Uterus (tissue), 4 donors: ENCODE results near the gene PRB3. TPM values are rescaled to one million over a fixed set of nuclear protein-coding genes. Genes with fewer than 3 reads are reported as not detected.

Experiments
- DNase-seq, 2 donors: peaks; one replicate each; pipeline ENCODE4 v3.0.0-alpha.2; 2019 to 2020
- H3K27ac ChIP-seq, 2 donors: fragments of 200-600 bp; sonication (generic); 1 replicate in 1 of 2; 2 replicates in 1 of 2; pipeline ENCODE4 v1.5.1; 2016 to 2018
- H3K27me3 ChIP-seq, 2 donors: fragments of 200-600 bp; sonication (generic); one replicate each; pipeline ENCODE4 v1.5.1; 2018 to 2019; ENCODE audit warnings: control low read depth in 1 of 2
- H3K36me3 ChIP-seq, 2 donors: fragments of 200-600 bp; sonication (generic); one replicate each; pipeline ENCODE4 v1.5.1; 2019; ENCODE audit warnings: control low read depth in 1 of 2
- H3K4me1 ChIP-seq, 2 donors: fragments of 200-600 bp; sonication (generic); one replicate each; pipeline ENCODE4 v1.5.1; 2018 to 2019; ENCODE audit warnings: control low read depth in 1 of 2
- H3K4me3 ChIP-seq, 2 donors: fragments of 200-600 bp; sonication (generic); 1 replicate in 1 of 2; 2 replicates in 1 of 2; pipeline ENCODE4 v1.5.1; 2018 to 2019; ENCODE audit warnings: mild to moderate bottlenecking in 1 of 2
- H3K9me3 ChIP-seq, 2 donors: fragments of 200-600 bp; sonication (generic); one replicate each; pipeline ENCODE4 v1.5.1; 2019; ENCODE audit warnings: control low read depth in 1 of 2
- POLR2A ChIP-seq, 2 donors: fragments of 450-650 bp; IDR thresholded peaks; one replicate each; pipeline ENCODE4 v1.6.1; 2016; ENCODE audit warnings: antibody characterized with exemption in 2 of 2, mild to moderate bottlenecking in 1 of 2, moderate library complexity in 1 of 2
- intact Hi-C: fragments of 100-400 bp; cut with DNase I; formaldehyde crosslinking; loops from one replicate; pipeline ENCODE4 v1.15.1; 2023; ENCODE audit warnings: low total_unique reads
- total RNA-seq, 4 donors: library from RNA; depleted of rRNA in 3 of 4; stranded (reverse); fragments of >200 nt in 3 of 4; gene quantifications; one replicate each; pipeline versions ENCODE4 v1.1.0 to v1.2.4, GENCODE V29; 2014 to 2023
- TF ChIP-seq, protein P1 (sequence below), 4 experiments: fragments of 200-600 bp in 2 of 4; fragments of 450-650 bp in 2 of 4; sonication (generic) in 2 of 4; IDR thresholded peaks; one replicate each; pipeline ENCODE4 v1.5.1; 2016 to 2019; ENCODE audit warnings: antibody characterized with exemption in 4 of 4, mild to moderate bottlenecking in 2 of 4, moderate library complexity in 1 of 4
- donor health status: DM: yes; HTN: yes; CAD: no.

PRB3 gene
- total RNA-seq, 4 donors from 2014 or later: not detected

GRCh38 chr12:11246489-11246888, 23.0 kb downstream of the PRB3 start:
- H3K4me1 ChIP-seq: no peaks in the 10 kb centered on the region
- H3K4me3 ChIP-seq: no peak overlapping the region
- intact Hi-C loops: no loop called here
- TF ChIP-seq, protein P1, sequence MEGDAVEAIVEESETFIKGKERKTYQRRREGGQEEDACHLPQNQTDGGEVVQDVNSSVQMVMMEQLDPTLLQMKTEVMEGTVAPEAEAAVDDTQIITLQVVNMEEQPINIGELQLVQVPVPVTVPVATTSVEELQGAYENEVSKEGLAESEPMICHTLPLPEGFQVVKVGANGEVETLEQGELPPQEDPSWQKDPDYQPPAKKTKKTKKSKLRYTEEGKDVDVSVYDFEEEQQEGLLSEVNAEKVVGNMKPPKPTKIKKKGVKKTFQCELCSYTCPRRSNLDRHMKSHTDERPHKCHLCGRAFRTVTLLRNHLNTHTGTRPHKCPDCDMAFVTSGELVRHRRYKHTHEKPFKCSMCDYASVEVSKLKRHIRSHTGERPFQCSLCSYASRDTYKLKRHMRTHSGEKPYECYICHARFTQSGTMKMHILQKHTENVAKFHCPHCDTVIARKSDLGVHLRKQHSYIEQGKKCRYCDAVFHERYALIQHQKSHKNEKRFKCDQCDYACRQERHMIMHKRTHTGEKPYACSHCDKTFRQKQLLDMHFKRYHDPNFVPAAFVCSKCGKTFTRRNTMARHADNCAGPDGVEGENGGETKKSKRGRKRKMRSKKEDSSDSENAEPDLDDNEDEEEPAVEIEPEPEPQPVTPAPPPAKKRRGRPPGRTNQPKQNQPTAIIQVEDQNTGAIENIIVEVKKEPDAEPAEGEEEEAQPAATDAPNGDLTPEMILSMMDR (IDR thresholded peaks at IDR 0.05): no peak
- TF ChIP-seq POLR2A (IDR thresholded peaks at IDR 0.05): no peak
- H3K9me3 ChIP-seq: no peaks in the 10 kb centered on the region
- DNase-seq: no peak
- H3K27ac ChIP-seq: no peak overlapping the region
- no peaks in the 10 kb centered on the region for H3K36me3 ChIP-seq
- no peaks in the 10 kb centered on the region for H3K27me3 ChIP-seq

DNA sequence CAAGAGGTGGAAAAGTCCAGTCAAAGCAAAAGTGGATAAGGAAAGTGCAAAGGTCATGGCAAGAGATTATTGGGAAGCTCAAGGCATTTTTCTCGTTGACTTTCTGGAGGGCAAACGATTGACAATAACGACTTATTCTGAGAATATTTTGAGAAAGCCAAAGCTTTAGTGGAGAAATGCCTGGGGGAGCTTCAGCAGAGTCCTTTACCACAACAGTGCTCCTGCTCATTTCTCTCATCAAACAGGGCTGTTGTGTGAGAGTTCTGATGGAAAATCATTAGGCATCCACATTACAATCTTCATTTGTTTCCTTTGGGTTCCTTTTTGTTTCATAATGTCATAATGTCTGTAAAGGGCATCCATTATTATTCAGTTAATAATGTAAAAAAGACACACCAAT, 26.9 kb downstream of the PRB3 start:
- no peak for DNase-seq
- no peaks in the 10 kb centered on the region for H3K9me3 ChIP-seq
- intact Hi-C loops: no loop called here
- TF ChIP-seq, protein P1 (IDR thresholded peaks at IDR 0.05): no peak
- no peak for TF ChIP-seq POLR2A (IDR thresholded peaks at IDR 0.05)
- H3K27ac ChIP-seq: no peak overlapping the region
- H3K36me3 ChIP-seq: no peaks in the 10 kb centered on the region
- no peak overlapping the region for H3K4me3 ChIP-seq
- H3K27me3 ChIP-seq: no peaks in the 10 kb centered on the region
- H3K4me1 ChIP-seq: no peaks in the 10 kb centered on the region

DNA sequence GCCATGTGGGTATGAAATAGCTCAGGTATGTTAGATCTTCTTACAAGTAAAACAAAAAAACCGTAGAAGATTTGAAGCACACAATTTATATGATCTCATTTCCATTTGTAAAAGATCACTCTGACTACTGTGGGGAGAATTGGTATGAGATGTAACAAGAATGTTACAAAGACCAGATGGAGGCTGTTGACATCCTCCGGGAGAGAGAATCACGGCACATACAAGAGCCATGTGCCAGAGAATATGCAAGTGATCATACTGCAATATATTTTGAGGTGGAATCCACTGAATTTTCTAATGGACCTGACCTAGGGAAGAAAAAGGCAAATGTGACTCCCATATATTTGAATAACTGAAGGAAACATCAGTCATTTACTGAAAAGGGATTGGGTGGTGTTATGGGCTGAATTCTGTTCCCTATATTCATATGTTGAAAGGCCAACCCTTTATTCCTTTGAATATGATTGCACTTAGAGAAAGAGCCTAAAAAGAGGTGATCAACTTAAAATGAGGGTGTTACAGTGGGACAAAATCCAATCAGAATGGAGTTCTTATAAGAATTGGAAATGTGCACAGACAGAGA, 29.1 kb downstream of the PRB3 start:
- no peaks in the 10 kb centered on the region for H3K27me3 ChIP-seq
- intact Hi-C loops: no loop called here
- H3K36me3 ChIP-seq: no peaks in the 10 kb centered on the region
- no peak for TF ChIP-seq POLR2A (IDR thresholded peaks at IDR 0.05)
- TF ChIP-seq, protein P1 (IDR thresholded peaks at IDR 0.05): no peak
- no peak overlapping the region for H3K27ac ChIP-seq
- H3K9me3 ChIP-seq: no peaks in the 10 kb centered on the region
- no peak overlapping the region for H3K4me3 ChIP-seq
- no peaks in the 10 kb centered on the region for H3K4me1 ChIP-seq
- DNase-seq: no peak

GRCh38 chr12:11238275-11238674, 31.2 kb downstream of the PRB3 start:
- no peaks in the 10 kb centered on the region for H3K27me3 ChIP-seq
- no peaks in the 10 kb centered on the region for H3K36me3 ChIP-seq
- H3K4me1 ChIP-seq: no peaks in the 10 kb centered on the region
- intact Hi-C loops: no loop called here
- H3K9me3 ChIP-seq: no peaks in the 10 kb centered on the region
- no peak overlapping the region for H3K27ac ChIP-seq
- DNase-seq: no peak
- TF ChIP-seq POLR2A (IDR thresholded peaks at IDR 0.05): no peak
- TF ChIP-seq, protein P1 (IDR thresholded peaks at IDR 0.05): no peak
- no peak overlapping the region for H3K4me3 ChIP-seq

GRCh38 chr12:11233532-11233931, 36.0 kb downstream of the PRB3 start:
- Histone ChIP-seq H3K27ac (no peak overlapping the region), H3K4me1 (no peaks in the 10 kb centered on the region), H3K36me3 (no peaks in the 10 kb centered on the region), H3K9me3 (no peaks in the 10 kb centered on the region), H3K4me3 (no peak overlapping the region), H3K27me3 (no peaks in the 10 kb centered on the region)
- TF ChIP-seq POLR2A (IDR thresholded peaks at IDR 0.05): no peak
- TF ChIP-seq, protein P1 (IDR thresholded peaks at IDR 0.05): no peak
- no peak for DNase-seq
- intact Hi-C loops: no loop called here
